ENCODE measurements around the gene RNF213.

GRCh38 chr17:80214878-80215210, 45.8 kb upstream of the RNF213 start:
- TF ChIP-seq CTCF (IDR thresholded peaks at IDR 0.05; ENCODE audit: low read length) (no peak), EZH2 (IDR thresholded peaks at IDR 0.05; ENCODE audit: borderline replicate concordance, low read length) (no peak)
